Fibroblast of gingiva (primary cell): ENCODE results near the gene ZDHHC7.
"Not testable (repeated sequence)": the region's sequence is repeated elsewhere in the genome, so short reads cannot be mapped to it uniquely, and the experiment has no call there.

Source experiments
- DNase-seq: peaks from one replicate; pipeline ENCODE4 v3.0.0-alpha.2; 2011; ENCODE audit warnings: low read depth

Gene ZDHHC7

GRCh38 chr16:84938616-84939015, 72.7 kb downstream of the ZDHHC7 start:
- DNase-seq = not testable (repeated sequence)

DNA sequence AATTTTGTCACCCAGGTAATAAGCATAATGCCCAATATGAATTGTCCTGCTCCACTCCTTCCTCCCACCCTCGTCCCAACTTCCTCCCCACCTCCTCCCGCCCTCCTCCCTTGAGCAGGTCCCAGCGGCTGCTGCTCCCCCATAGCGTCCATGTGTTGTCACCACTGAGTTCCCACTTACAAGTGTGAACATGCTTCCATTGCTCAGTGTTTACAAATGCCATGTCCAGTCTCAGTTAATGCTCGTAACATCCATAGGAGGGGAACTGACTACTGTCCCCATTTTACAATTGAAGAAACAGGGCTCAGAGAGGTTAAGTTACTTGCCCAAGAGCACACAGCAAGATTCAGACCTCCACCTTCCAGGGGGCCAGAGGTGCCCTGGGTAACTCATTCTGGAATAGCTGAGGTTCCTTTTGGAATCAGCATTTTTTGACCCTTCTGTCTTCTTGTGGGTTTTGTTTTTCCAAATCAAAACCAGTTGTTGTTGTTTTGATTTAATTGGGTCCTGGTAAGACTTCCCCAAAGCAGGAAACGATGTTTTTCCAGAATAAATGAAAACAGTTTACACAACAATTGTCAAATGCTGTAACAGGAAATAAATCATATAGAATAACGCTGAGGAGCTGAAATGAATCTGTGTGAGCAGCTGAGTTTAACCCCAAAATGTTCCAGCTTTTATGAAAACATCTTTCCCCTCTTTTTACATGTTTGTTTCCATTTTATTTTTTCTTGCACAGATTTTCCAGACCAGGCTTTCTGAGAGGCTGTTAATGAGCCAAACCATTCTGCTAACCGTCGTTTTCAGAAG, 73.9 kb downstream of the ZDHHC7 start:
- no peak for DNase-seq

- peak; percentile 59 for DNase-seq
Measured at GRCh38 chr16:84933774-84934631, 77.3 kb downstream of the ZDHHC7 start.

DNA sequence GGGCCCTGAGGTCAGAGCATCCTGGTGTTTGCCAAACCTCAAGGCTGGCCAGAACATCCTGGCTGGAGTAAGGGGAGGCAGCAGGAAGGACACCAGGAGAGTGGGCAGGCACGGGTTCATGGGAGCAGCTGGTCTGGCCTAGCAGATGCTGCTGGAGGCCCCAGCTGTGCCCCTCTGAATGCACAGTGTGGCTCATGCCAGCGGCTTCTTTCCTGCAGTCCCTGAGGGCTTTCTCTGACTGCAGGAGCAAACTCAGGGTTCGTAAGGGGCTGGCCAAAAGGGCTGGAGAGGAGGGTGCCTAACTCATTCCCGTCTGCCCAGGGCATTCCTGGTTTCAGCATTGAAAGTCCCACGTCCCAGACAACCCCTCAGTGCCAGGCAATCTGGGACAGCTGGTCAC, 78.7 kb downstream of the ZDHHC7 start:
- DNase-seq = no peak

DNA sequence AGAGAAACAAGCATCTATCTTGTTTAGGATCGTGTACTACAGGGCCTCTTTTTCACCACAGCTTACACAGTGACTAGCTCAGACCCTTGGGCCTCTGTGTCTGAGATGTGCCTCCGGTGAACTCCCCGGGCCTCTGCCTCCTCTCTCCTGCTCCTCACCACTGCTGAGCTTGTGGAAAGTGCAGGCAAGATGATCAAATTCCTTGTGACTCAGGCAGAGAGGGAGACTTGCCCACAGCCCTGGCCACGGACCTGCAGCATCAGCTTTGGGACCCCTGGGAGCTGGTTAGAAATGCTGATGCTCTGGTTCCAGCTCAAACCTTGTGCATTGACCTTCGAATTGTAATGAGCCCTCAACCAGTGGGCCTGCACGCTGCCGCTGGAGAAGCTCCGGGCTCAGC, 79.8 kb downstream of the ZDHHC7 start:
- no peak for DNase-seq

- no peak for DNase-seq
Measured at GRCh38 chr16:84931107-84931494, 80.2 kb downstream of the ZDHHC7 start.

GRCh38 chr16:84930298-84931106, 80.8 kb downstream of the ZDHHC7 start:
- no peak for DNase-seq

DNA sequence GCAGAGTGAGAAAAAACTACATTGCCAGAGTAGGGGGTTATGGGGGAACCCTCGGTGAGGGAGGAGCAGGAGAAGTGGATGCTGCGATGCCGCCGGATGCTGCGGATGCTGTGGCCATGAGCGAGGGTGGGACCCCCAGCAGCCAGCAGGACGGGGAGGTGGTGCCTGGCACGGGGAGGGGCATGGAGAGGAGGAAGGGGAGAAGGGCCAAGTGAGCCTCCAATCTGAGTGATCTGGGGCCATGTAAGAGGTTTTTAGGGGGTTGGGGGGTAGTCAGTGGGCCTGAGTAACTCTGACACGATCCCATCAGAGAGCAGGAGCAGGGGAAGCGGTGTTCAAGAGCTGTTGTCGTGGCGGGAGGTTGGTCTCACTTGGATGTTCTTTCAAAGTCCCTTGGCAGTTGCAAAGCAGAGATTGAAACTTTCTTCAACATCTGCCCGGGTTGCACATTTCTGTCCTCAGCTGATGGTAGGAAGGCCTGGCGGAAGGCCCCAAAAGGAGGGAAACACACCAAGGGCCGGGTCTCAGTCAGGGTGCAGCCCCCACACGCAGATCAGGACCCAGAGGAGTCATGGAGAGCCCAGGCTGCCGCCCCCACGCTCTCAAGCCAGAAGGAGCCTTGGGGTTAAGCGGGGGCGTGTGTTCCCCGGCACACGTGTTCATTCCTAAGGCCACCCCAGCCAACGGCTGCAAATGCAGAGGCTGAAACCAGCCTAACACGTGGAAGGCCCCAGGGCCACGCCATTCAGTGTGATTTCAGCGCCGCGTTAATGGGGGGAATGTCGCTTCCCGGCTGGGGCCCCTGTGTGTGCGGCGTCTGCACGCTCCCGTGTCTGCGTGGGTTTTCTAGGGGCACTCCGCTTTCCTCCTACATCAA, 81.7 kb downstream of the ZDHHC7 start:
- no peak for DNase-seq

- peak; percentile 31 for DNase-seq
Measured at GRCh38 chr16:84928679-84929420, 82.5 kb downstream of the ZDHHC7 start.

- DNase-seq = no peak
Measured at GRCh38 chr16:84927621-84928591, 83.4 kb downstream of the ZDHHC7 start.

DNA sequence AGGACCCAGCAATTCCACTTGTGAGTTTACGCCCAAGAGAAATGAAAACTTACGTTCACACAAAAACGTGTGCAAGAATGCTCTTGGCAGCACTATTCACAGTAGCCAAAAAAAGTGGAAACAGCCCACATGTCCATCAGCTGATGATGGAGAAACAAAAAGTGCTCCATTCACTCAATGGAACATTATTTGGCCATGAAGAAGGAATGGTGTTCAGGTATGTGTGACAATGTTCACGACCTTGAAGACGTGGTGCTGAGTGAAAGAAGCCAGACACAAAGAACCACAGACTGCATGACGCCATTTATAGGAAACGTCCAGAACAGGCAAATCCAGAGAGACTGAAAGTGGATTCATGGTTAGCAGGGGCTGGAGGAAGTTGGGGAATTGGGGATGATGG, 84.9 kb downstream of the ZDHHC7 start:
- DNase-seq = no peak

- no peak for DNase-seq
Measured at GRCh38 chr16:84925773-84926372, 85.5 kb downstream of the ZDHHC7 start.

- DNase-seq = no peak
Measured at GRCh38 chr16:84925092-84925772, 86.1 kb downstream of the ZDHHC7 start.

DNA sequence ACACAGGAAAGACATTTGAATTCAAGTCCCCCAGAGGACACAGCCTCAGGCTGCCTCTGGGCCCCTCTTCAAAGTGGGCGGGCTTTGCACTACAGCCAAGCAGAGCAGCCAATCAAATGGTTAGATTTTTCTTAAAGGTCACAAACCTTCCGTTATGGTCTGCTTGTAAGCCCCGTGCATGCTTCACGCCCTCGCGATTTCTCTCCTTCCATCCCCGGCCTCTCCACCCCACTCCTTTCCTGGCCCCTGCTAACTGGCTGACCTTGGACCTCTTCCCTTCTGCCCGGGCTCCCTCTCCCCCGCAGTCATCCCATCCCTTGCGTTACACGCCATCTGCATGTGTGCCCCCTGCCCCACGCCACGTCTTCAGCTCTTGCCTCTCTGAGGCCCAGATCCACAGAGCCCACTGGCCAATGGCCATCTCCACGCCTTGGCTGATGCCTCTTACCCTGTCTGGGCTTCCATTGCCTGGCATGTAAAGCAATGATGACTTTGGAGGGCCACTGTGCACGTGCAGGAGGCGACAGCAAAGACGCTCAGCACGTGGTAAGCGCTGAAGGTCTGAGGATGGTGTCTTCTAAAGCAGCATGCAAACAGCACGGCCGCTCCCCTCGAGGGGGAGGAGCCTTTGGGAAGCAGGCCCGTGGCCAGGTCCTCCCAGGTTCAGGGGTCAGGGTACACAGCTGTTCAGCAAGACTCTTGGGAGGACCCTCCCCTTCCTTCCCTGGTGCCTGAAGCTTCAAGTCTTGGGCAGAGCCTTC, 86.8 kb downstream of the ZDHHC7 start:
- no peak for DNase-seq
